HAP-1 (cell line): Measurements from ENCODE around the gene KLF11.

ENCODE experiments used
- DNase-seq, 2 experiments: peaks; one replicate each; pipeline ENCODE4 v3.0.0-alpha.2; 2016 to 2020; ENCODE audit warnings: low spot score in 2 of 2
- H3K27me3 ChIP-seq: fragments of 250-450 bp; sonication (Bioruptor Pico); 2 replicates; pipeline ENCODE4 v1.5.1; 2020; ENCODE audit warnings: low read depth, mild to moderate bottlenecking, moderate library complexity
- H3K36me3 ChIP-seq: fragments of 250-450 bp; sonication (Bioruptor Pico); replicated peaks from 2 replicates; pipeline ENCODE4 v1.5.1; 2020; ENCODE audit warnings: mild to moderate bottlenecking
- H3K4me1 ChIP-seq: fragments of 250-450 bp; sonication (Bioruptor Pico); 2 replicates; pipeline ENCODE4 v1.5.1; 2020; ENCODE audit warnings: mild to moderate bottlenecking
- H3K4me3 ChIP-seq: fragments of 250-450 bp; sonication (Bioruptor Pico); 2 replicates; pipeline ENCODE4 v1.5.1; 2020; ENCODE audit warnings: mild to moderate bottlenecking, moderate library complexity
- H3K9me3 ChIP-seq: fragments of 250-450 bp; sonication (Bioruptor Pico); 2 replicates; pipeline ENCODE4 v1.5.1; 2020; ENCODE audit warnings: mild to moderate bottlenecking, moderate library complexity
- in situ Hi-C: fragments of 300-500 bp; cut with MboI; formaldehyde crosslinking; loops from 3 replicates; pipeline ENCODE4 v1.14.3; 2020; ENCODE audit warnings: low sequenced_read_pairs, inconsistent platforms, mixed read lengths

KLF11 gene

GRCh38 chr2:10064932-10065772 is 21.8 kb downstream of the KLF11 start:
- in situ Hi-C loops, result no loop called here

GRCh38 chr2:10065773-10066055 is 22.4 kb downstream of the KLF11 start:
- DNase-seq, result no peak
- no peaks in the 10 kb centered on the region; the same call in 1 of the 2 replicates for H3K9me3 ChIP-seq
- H3K27me3 ChIP-seq, result no peaks in the 10 kb centered on the region
- no peaks in the 10 kb centered on the region for H3K4me1 ChIP-seq
- H3K4me3 ChIP-seq, result no peak overlapping the region
- no peaks in the 10 kb centered on the region for H3K36me3 ChIP-seq
- in situ Hi-C loops, result no loop called here

More at GRCh38 chr2:10064932-10065772, 21.8 kb downstream of the KLF11 start:
- Histone ChIP-seq H3K4me1 (no peaks in the 10 kb centered on the region), H3K27me3 (no peaks in the 10 kb centered on the region), H3K9me3 (no peaks in the 10 kb centered on the region; the same call in 1 of the 2 replicates), H3K4me3 (no peak overlapping the region), H3K36me3 (no peaks in the 10 kb centered on the region)
- DNase-seq, result no peak

GRCh38 chr2:10067330-10067729 is 24.0 kb downstream of the KLF11 start:
- DNase-seq, result no peak
- Histone ChIP-seq H3K4me3 (no peak overlapping the region), H3K27me3 (no peaks in the 10 kb centered on the region), H3K36me3 (no peaks in the 10 kb centered on the region), H3K4me1 (no peaks in the 10 kb centered on the region), H3K9me3 (no peaks in the 10 kb centered on the region; the same call in 1 of the 2 replicates)
- in situ Hi-C loops, result no loop called here

GRCh38 chr2:10067881-10068280 is 24.5 kb downstream of the KLF11 start:
- in situ Hi-C loops, result no loop called here
- no peaks in the 10 kb centered on the region for H3K4me1 ChIP-seq
- no peak for DNase-seq
- H3K27me3 ChIP-seq, result no peaks in the 10 kb centered on the region
- H3K9me3 ChIP-seq, result no peaks in the 10 kb centered on the region; the same call in 1 of the 2 replicates
- H3K4me3 ChIP-seq, result no peak overlapping the region
- no peaks in the 10 kb centered on the region for H3K36me3 ChIP-seq

- Histone ChIP-seq H3K4me3 (no peak overlapping the region), H3K27me3 (no peaks in the 10 kb centered on the region; the same call in 1 of the 2 replicates), H3K36me3 (no peaks in the 10 kb centered on the region), H3K4me1 (no peaks in the 10 kb centered on the region), H3K9me3 (no peaks in the 10 kb centered on the region; the same call in 1 of the 2 replicates)
- in situ Hi-C loops, result loop anchor here (10.0 kb wide), 1 partner anchor 364 kb away; no protein-coding TSS in a partner anchor
- DNase-seq, result no peak
These were observed 27.8 kb downstream of the KLF11 start for GRCh38 chr2:10071176-10071575.

- H3K9me3 ChIP-seq, result no peaks in the 10 kb centered on the region; the same call in 1 of the 2 replicates
- no peak overlapping the region for H3K4me3 ChIP-seq
- H3K4me1 ChIP-seq, result no peaks in the 10 kb centered on the region
- H3K27me3 ChIP-seq, result no peaks in the 10 kb centered on the region; the same call in 1 of the 2 replicates
- no peak for DNase-seq
- no peaks in the 10 kb centered on the region for H3K36me3 ChIP-seq
- in situ Hi-C loops, result loop anchor here (10.0 kb wide), 1 partner anchor 363 kb away; no protein-coding TSS in a partner anchor
These were observed 28.2 kb downstream of the KLF11 start for GRCh38 chr2:10071595-10071994.

GRCh38 chr2:10072656-10073480 is 29.5 kb downstream of the KLF11 start:
- H3K9me3 ChIP-seq, result no peaks in the 10 kb centered on the region; the same call in 1 of the 2 replicates
- DNase-seq, result peak; percentile 87 to 91
- H3K4me3 ChIP-seq, result no peak overlapping the region
- no peaks in the 10 kb centered on the region; the same call in 1 of the 2 replicates for H3K27me3 ChIP-seq
- in situ Hi-C loops, result loop anchor here (10.0 kb wide), 1 partner anchor 362 kb away; no protein-coding TSS in a partner anchor
- H3K4me1 ChIP-seq, result no peaks in the 10 kb centered on the region
- H3K36me3 ChIP-seq, result no peaks in the 10 kb centered on the region

GRCh38 chr2:10073706-10074105 is 30.4 kb downstream of the KLF11 start:
- no peaks in the 10 kb centered on the region for H3K4me1 ChIP-seq
- no peak overlapping the region for H3K4me3 ChIP-seq
- DNase-seq, result no peak
- no peaks in the 10 kb centered on the region; the same call in 1 of the 2 replicates for H3K27me3 ChIP-seq
- H3K9me3 ChIP-seq, result no peaks in the 10 kb centered on the region
- no peaks in the 10 kb centered on the region for H3K36me3 ChIP-seq
- in situ Hi-C loops, result loop anchor here (10.0 kb wide), 1 partner anchor 361 kb away; no protein-coding TSS in a partner anchor

- H3K27me3 ChIP-seq, result no peaks in the 10 kb centered on the region; the same call in 1 of the 2 replicates
- in situ Hi-C loops, result loop anchor here (10.0 kb wide), 1 partner anchor 360 kb away; no protein-coding TSS in a partner anchor
- H3K36me3 ChIP-seq, result no peaks in the 10 kb centered on the region
- no peaks in the 10 kb centered on the region for H3K9me3 ChIP-seq
- H3K4me3 ChIP-seq, result no peak overlapping the region
- H3K4me1 ChIP-seq, result no peaks in the 10 kb centered on the region
- DNase-seq, result no peak
These were observed 31.8 kb downstream of the KLF11 start for GRCh38 chr2:10075101-10075500.

- Histone ChIP-seq H3K4me3 (no peak overlapping the region), H3K4me1 (no peaks in the 10 kb centered on the region), H3K9me3 (no peaks in the 10 kb centered on the region), H3K27me3 (no peaks in the 10 kb centered on the region; the same call in 1 of the 2 replicates), H3K36me3 (no peaks in the 10 kb centered on the region)
- in situ Hi-C loops, result loop anchor here (10.0 kb wide), 1 partner anchor 359 kb away; no protein-coding TSS in a partner anchor
- no peak for DNase-seq
These were observed 32.3 kb downstream of the KLF11 start for GRCh38 chr2:10075571-10076209.

- in situ Hi-C loops, result loop anchor here (10.0 kb wide), 1 partner anchor 358 kb away; no protein-coding TSS in a partner anchor
- H3K4me3 ChIP-seq, result no peak overlapping the region
- no peaks in the 10 kb centered on the region; the same call in 1 of the 2 replicates for H3K27me3 ChIP-seq
- DNase-seq, result no peak
- H3K9me3 ChIP-seq, result no peaks in the 10 kb centered on the region
- no peaks in the 10 kb centered on the region for H3K36me3 ChIP-seq
- no peaks in the 10 kb centered on the region for H3K4me1 ChIP-seq
These were observed 33.2 kb downstream of the KLF11 start for GRCh38 chr2:10076511-10076910.

- in situ Hi-C loops, result loop anchor here (10.0 kb wide), 1 partner anchor 358 kb away; no protein-coding TSS in a partner anchor
- Histone ChIP-seq H3K4me3 (no peak overlapping the region), H3K9me3 (no peaks in the 10 kb centered on the region), H3K36me3 (no peaks in the 10 kb centered on the region), H3K4me1 (no peaks in the 10 kb centered on the region), H3K27me3 (no peaks in the 10 kb centered on the region; the same call in 1 of the 2 replicates)
- no peak for DNase-seq
These were observed 33.7 kb downstream of the KLF11 start for GRCh38 chr2:10076988-10077527.

- in situ Hi-C loops, result loop anchor here (10.0 kb wide), 1 partner anchor 357 kb away; no protein-coding TSS in a partner anchor
- no peak overlapping the region for H3K4me3 ChIP-seq
- no peak for DNase-seq
- H3K27me3 ChIP-seq, result no peaks in the 10 kb centered on the region; the same call in 1 of the 2 replicates
- no peaks in the 10 kb centered on the region for H3K9me3 ChIP-seq
- H3K4me1 ChIP-seq, result no peaks in the 10 kb centered on the region
- no peaks in the 10 kb centered on the region for H3K36me3 ChIP-seq
These were observed 34.7 kb downstream of the KLF11 start for GRCh38 chr2:10078001-10078400.
